ENCODE results near the gene NFKB1.

DNA sequence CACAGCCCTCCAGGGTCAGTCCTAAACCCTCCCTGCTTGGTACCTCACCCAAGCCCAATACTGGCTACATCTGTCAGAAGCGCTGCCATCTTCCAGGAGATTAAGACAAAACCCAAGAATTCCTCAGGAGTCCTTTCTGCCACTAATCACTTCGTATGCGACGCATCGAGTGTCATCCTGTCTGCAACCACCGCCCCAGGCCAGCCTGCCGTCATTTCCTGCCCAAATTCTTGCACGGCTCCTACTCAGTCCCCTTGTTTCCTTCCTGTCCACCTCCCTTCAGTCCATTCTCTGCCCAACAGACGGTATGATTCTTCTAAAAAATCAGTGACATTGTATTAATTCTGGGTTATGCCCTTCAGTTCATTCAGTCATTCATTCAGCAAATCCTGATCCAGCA is 113.6 kb downstream of the NFKB1 start:
- TF ChIP-seq, protein P1, sequence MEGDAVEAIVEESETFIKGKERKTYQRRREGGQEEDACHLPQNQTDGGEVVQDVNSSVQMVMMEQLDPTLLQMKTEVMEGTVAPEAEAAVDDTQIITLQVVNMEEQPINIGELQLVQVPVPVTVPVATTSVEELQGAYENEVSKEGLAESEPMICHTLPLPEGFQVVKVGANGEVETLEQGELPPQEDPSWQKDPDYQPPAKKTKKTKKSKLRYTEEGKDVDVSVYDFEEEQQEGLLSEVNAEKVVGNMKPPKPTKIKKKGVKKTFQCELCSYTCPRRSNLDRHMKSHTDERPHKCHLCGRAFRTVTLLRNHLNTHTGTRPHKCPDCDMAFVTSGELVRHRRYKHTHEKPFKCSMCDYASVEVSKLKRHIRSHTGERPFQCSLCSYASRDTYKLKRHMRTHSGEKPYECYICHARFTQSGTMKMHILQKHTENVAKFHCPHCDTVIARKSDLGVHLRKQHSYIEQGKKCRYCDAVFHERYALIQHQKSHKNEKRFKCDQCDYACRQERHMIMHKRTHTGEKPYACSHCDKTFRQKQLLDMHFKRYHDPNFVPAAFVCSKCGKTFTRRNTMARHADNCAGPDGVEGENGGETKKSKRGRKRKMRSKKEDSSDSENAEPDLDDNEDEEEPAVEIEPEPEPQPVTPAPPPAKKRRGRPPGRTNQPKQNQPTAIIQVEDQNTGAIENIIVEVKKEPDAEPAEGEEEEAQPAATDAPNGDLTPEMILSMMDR (IDR thresholded peaks at IDR 0.05): no peak
- TF ChIP-seq POLR2A (IDR thresholded peaks at IDR 0.05): no peak
